ENCODE results near the gene PHLDA2.

PHLDA2 gene

DNA sequence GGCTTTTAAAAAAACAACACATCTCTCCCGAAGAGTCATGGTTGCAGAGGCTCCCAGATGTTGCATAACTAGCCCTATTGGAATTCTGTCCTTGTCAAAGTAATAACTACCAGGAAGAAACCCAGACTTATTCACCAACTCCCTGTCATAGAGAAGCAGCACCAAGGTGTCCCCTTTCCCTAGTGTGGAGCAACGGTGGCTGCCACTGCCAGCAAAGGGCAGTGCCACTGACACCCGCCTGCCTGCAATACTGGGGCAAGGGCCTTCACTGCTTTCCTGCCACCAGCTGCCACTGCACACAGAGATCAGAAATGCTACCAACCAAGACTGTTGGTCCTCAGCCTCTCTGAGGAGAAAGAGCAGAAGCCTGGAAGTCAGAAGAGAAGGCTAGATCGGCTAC, 35.6 kb upstream of the PHLDA2 start:
- no peak for DNase-seq (ENCODE audit: low spot score)
- in situ Hi-C loops (cut with MboI; ENCODE audit: low pct_unique_long_range_greater_than_20kb, low sequenced_read_pairs, unreplicated experiment), result no loop called here
- TF ChIP-seq, protein P1, sequence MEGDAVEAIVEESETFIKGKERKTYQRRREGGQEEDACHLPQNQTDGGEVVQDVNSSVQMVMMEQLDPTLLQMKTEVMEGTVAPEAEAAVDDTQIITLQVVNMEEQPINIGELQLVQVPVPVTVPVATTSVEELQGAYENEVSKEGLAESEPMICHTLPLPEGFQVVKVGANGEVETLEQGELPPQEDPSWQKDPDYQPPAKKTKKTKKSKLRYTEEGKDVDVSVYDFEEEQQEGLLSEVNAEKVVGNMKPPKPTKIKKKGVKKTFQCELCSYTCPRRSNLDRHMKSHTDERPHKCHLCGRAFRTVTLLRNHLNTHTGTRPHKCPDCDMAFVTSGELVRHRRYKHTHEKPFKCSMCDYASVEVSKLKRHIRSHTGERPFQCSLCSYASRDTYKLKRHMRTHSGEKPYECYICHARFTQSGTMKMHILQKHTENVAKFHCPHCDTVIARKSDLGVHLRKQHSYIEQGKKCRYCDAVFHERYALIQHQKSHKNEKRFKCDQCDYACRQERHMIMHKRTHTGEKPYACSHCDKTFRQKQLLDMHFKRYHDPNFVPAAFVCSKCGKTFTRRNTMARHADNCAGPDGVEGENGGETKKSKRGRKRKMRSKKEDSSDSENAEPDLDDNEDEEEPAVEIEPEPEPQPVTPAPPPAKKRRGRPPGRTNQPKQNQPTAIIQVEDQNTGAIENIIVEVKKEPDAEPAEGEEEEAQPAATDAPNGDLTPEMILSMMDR (IDR thresholded peaks at IDR 0.05; ENCODE audit: extremely low read depth, insufficient read depth, missing control alignments), result no peak

DNA sequence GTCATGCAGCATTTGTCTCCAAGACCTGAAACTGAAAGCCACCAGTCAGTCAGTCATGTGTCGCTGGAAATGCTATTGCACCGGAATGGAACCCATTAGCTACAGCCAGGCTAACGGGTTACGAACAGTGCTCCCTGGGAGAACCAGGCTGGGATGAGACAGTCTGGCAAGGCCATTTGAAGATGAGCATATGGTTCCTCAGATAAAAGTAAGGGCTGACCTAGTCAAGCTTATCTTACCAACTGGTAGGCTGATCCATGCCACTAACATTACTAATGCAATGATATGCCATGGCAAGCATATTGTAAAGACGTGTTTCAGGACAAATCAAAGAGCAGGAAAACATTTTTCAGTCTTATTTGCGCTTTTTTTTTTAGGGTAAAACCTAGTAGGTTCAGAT, 34.5 kb upstream of the PHLDA2 start:
- TF ChIP-seq, protein P1 (IDR thresholded peaks at IDR 0.05; ENCODE audit: extremely low read depth, insufficient read depth, missing control alignments), result no peak
- in situ Hi-C loops (cut with MboI; ENCODE audit: low pct_unique_long_range_greater_than_20kb, low sequenced_read_pairs, unreplicated experiment), result no loop called here
- no peak for DNase-seq (ENCODE audit: low spot score)

DNA sequence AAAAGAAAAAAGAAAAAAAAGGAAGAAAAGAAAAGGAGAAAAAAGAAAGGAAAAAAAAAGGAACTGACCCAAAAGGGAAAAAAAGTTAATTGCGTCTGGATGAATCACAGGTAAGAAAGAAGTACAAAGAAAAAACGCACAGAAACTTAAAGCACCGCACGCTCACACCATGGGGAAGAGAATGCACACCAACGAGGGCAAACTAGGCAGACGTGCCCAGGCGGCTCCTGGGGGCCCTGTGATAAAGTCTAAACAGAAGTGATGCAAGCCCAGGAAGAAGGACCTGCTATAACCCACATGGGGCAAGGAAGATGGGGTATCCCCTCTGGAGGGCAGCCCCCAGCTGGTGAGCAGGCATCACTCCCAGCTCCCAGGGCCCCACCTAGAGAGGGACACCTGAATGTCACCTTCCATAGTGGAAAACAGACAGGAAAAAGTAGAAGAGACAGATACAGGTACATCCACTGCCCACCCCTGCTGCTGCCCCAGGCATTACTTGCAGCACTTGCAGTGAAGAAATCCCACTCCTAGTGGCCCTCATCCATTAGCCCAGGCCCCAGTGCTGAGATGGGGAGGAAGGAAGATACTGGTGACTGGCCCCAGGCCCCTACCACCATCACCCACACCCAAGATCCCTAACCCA, 34.0 kb upstream of the PHLDA2 start:
- DNase-seq (ENCODE audit: low spot score), result no peak
- in situ Hi-C loops (cut with MboI; ENCODE audit: low pct_unique_long_range_greater_than_20kb, low sequenced_read_pairs, unreplicated experiment), result no loop called here
- TF ChIP-seq, protein P1 (IDR thresholded peaks at IDR 0.05; ENCODE audit: extremely low read depth, insufficient read depth, missing control alignments), result no peak

DNA sequence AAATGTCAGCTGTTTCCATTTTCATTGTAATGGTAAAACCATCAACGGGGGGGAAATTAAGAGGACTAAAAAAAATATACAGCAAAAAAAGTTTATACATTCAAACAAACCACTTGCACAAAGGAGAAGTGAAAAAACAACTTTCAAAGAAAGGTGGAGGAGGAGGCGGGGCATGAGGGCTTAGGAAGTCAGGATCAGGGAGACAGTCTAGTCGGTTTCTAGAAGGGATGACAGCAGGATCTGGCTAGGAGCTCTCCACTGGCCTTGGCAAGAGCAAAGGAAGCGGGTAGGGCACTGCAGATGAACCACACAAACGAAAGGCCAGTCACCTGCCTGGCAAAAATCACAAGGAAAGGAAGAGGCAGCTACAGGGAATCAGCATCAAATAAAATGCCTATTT, 31.9 kb upstream of the PHLDA2 start:
- TF ChIP-seq, protein P1 (IDR thresholded peaks at IDR 0.05; ENCODE audit: extremely low read depth, insufficient read depth, missing control alignments), result no peak
- in situ Hi-C loops (cut with MboI; ENCODE audit: low pct_unique_long_range_greater_than_20kb, low sequenced_read_pairs, unreplicated experiment), result no loop called here
- DNase-seq (ENCODE audit: low spot score), result no peak

DNA sequence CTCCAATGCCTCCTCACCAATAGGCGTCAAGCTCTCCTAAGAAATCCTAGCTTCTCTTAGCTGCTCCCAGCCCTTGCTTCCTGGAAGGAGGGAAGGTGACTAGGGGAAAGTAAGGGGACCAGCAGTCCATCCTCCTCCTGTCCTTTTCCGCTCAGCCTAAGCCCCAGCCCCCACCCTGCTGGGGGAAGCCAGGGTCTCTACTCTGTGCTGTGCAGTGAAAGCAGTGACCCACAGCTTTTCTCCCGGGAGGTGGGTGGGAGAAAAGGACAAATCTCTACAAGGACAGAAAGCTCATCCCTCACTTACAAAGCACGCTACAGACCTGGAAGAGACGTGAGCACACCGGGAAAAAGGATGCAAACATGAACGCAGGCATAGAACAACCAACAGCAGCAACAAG, 30.9 kb upstream of the PHLDA2 start:
- DNase-seq (ENCODE audit: low spot score), result no peak
- in situ Hi-C loops (cut with MboI; ENCODE audit: low pct_unique_long_range_greater_than_20kb, low sequenced_read_pairs, unreplicated experiment), result no loop called here

DNA sequence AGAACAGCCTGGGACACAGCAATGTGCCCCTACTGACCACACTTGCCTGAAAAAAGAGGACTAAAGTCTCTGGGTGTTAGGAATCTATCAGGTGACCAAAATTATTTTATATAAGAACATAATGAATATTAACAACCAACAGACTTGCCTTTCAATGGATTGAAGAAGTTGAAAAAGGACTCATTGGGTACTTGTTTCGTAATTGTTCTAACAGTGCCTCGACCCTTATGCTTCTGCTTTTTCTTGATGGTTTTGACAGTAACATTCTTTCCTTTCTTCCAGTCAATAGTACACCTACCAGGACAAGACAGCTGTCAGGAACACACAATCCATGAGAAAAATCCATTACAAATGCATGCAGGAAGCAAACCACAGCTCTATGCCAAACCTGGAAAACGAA, 29.0 kb upstream of the PHLDA2 start:
- no peak for DNase-seq (ENCODE audit: low spot score)
- TF ChIP-seq, protein P1 (IDR thresholded peaks at IDR 0.05; ENCODE audit: extremely low read depth, insufficient read depth, missing control alignments), result no peak
- in situ Hi-C loops (cut with MboI; ENCODE audit: low pct_unique_long_range_greater_than_20kb, low sequenced_read_pairs, unreplicated experiment), result no loop called here

More for the DNA sequence above, 30.9 kb upstream of the PHLDA2 start:
- TF ChIP-seq, protein P1 (IDR thresholded peaks at IDR 0.05; ENCODE audit: extremely low read depth, insufficient read depth, missing control alignments), result no peak
